OCI-M1 (cell line): ENCODE measurements around the gene ZNF132.

Source experiments
- DNase-seq: peaks from one replicate; lab custom pipeline; 2025; lab: John Stamatoyannopoulos, UW

Gene ZNF132

DNA sequence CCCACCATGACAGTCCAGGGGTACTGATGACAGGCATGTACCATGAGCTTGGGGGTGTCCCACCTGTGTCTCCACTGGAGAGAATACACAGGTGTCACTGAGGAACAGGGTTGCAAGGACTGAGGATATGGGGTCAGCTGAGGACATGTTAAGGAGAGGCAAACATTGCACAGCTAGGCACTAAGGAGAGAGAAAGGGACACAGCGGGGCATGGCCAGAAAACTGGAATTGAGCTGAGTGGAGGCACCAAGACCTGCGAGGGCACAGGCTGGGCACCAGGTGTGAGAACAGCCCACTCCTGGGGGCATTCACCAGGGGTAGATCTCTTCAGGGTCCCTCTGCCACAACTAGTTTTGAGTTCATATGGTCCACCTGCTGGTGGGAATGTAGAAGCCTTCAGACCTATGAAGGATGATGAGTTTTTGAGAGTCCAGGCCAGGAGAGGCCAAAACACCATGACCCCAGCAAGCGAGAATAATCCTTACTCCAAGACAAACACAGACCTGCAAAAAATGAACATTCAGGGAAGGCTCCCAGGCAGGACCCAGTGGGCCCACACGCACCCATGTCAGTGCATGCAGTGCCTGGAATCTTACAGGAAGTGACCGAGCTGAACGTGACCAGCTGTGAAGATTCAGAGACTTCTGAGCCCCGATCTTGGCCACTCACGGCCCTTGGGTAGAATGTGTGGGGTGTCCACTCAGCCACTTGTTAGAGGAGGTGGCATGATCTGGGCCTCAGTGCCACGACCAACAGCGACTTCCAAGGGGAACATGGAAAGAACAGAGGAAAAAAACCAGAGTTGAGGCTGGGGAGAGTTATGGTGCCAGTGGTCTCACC lies 32.9 kb downstream of the ZNF132 start:
- peak; percentile 63 for DNase-seq

DNA sequence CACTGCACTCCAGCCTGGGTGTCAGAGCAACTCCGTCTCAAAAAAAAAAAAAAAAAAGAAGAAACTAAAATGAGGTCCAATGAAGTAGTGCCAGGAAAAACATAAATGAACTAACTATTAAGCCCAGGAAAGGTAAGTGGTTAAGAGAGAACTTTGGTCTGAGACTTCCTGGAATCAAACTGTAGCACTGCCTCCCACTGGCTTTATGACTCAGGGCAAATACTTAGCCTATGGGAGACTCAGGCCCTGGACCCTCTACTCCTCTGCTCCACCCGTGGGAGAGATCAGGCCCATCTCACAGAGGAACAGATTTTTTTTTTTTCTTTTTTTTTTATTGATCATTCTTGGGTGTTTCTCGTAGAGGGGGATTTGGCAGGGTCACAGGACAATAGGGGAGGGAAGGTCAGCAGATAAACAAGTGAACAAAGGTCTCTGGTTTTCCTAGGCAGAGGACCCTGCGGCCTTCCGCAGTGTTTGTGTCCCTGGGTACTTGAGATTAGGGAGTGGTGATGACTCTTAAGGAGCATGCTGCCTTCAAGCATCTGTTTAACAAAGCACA lies 36.0 kb downstream of the ZNF132 start:
- peak; percentile 61 for DNase-seq

DNA sequence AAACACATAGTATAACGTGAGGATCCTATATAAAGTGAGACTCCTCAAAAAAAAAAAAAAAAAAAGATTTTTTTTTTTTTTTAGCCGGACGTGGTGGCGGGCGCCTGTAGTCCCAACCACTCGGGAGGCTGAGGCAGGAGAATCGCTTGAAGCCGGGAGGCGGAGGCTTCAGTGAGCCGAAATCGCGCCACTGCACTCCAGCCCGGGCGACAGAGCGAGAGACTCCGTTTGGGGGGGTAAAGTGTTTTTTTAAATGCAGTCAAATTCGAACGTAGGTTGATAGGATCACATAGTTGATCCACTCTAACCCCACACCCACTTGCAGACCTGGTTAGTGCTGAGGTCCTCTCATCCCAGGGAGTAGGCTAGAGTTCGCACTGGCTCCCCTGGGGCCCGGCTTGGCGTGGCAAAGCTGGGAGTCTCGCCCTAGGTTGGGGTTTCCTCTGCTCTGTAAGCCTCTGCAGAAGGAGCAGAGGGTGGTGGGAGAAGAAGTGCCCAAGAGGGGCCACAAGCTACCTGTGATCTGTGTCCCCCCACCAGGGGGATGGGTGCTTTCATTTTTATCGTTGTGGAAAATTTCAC lies 38.0 kb downstream of the ZNF132 start:
- no peak for DNase-seq

DNA sequence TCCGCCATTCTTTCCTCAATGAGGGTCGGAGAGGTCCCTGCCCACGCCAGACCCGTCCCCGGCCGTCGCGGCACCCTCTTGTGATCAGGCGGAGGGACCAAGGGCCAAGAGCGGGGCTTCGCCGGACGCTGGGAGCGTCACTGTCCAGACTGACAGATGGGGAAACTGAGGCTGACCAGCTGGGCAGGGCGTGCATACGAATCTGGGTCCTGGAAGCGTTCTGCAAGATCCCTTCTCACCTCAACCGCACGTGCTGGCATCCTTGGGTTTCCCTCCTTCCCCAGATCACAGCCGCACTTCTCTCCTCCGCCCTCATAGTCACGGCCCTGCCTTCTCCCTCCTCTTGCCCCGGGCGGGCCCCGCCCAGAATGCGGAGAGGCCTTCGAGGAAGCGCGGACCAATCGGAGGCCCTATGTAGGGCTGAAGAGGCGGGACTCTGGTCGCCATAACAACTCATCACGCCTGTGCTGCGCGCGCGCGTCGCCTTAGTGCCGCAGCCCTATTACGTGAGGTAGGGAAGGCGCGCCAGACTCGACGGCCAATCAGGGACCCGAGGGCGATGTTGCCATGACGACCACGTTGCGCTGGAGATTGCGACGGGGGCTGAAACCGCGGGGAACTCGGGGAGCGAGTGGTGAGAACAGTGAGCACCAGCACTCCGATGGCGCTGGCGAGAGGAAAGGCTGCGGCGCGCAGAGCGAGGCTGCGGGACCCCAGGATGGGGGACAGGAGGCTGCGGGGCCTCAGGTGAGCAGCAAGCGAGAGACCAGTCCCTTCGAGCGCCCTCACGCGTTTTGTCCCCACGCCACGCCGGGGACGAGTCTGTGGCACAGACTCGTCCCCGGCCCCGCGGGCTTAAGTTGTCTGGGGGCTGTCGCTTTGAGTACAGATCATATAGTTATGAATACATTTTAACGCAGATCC lies 38.8 kb downstream of the ZNF132 start:
- peak; percentile 100 for DNase-seq

DNA sequence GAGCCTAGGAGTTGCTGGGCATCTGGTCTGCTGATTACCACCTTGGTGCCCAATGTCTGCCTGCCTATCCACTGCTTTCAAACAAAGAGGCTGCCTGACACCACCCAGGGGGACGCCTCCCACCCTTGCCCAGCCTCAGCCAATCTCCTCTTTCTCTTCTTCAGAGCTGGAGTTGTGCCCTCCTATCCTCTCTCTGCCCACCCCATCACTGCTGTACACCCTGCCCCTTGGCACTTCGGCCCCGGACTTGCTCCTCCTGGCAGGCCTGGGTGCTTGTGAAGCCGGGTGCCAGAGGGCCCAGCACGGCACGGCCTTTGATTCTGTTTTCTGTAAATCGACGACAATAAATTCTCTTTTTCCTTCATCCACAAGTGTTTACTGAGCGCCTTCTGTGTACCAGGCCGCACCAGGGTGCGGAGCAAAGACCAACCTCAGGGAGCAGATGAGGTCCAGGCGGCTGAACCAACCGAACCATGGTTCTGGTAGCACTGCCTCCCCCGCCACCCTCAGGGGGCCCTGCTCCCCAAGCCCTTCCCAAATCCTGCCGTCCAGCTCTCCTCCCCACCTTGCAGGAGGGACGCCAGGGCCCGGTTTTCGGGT lies 39.5 kb downstream of the ZNF132 start:
- no peak for DNase-seq

DNA sequence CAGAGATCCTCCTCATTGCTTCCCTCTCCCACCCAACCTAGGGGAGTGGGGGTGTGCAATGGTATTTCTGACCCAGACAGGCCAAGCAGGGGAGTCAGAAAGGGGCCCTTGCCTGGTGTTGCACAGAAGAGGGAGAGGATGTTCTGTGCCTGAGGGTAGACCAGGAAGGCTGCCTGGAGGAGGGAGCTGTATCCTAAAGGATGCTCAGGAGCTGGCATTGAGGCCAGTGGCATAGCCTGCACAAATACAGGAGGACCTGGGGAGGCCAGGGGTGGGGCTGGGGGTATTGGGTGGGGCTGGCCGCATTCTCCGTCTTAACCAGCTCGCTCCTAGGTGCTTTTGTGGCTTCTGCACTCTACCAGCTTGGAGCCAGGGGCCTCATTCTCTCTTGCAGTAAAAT lies 40.0 kb downstream of the ZNF132 start:
- no peak for DNase-seq

DNA sequence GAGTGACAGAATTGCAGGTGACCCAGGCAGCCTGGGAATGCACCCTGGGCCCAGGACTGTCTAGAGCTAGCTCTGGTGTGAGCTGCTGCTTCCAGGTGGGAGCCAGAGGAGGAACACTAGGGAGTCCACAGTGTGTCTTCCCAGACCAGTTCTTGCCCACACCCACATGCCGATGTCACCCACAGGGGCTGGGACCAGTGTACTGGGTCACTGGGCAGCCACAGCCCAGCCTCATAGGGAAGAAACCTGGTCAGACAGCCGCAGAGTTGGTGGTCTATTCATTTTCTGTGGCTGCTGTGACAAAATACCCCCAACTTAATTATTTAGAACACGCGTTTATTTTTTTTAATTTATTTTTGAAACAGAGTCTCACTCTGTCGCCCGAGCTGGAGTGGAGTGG lies 41.4 kb downstream of the ZNF132 start:
- DNase-seq = no peak

DNA sequence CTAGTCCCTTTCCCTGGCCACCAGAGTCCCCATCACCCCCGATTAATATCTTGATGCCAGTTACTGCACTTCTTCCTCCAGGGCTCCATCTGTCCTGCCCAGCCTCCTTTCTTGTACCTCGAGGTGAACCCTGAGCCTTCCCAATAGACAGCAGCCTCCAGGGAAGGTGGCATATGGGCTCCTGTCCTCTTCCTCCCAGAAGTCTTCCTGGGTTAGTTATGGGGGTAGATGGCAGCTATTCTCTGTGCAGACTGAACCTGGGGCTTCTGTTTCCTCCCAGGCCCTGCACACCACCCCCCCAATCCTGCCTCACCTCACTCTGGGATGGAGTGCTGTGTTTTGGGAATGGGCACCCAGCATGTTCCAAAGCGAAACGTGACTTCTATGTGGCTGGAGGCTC lies 41.9 kb downstream of the ZNF132 start:
- no peak for DNase-seq

DNA sequence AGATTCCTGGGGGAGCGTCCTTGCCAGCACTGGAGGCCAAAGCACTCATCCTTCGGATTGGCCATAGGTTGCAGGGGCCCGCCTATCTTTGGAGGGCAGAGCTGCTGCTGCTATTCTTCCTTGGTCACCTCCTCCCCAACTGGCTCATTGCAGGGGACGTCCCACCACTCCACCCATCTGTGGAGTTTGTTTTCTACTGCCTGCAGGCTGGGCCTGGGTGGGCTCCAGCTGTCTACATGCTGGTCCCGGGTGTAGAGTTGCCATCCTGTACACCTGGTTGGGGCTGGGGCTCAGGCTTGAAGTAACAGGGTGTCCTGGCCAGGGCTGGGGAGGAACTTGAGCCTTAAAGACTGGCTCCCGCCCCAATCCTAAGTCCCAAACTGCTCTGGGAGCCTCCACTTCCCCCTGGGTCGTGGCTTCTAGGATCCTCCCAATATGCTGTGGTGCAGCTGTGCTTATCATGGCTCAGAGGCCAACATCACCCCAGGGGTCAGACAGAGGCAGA lies 42.4 kb downstream of the ZNF132 start:
- no peak for DNase-seq

DNA sequence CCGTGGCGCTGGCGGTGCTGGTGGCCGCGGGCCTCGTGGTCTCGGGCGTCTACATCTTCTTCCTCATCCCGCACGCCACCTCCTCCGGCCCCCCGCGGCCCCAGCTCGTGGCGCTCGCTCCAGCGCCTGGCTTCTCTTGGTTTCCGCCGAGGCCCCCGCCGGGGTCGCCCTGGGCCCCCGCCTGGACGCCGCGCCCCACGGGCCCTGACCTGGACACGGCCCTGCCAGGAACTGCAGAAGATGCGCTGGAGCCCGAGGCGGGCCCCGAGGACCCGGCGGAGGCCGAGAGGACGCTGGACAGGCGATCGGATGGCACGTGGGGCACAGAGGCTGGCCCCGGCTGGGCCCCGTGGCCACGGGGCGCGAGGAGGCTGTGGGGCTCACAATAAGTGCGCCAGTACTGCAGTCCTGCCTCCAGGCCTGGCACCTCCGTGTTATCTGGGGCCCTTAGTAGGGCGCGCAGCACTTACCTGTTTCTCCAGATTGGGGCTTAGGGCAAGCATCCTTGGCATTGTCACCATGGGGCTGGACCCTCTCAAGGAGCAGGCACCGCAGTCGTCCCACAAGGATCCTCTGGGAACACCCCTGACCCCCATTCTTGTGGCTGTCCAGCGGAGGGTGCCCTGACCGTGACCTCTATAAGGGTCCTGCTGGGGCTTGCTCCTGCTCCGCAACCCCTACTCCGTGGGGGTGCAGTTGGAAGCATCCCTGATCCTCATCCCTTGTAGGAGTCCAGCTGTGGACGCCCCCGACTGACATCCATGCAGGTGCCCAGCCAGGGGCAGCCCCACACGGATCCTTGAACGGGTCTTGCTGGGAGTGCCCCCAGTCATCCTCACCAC lies 43.0 kb downstream of the ZNF132 start:
- no peak for DNase-seq

DNA sequence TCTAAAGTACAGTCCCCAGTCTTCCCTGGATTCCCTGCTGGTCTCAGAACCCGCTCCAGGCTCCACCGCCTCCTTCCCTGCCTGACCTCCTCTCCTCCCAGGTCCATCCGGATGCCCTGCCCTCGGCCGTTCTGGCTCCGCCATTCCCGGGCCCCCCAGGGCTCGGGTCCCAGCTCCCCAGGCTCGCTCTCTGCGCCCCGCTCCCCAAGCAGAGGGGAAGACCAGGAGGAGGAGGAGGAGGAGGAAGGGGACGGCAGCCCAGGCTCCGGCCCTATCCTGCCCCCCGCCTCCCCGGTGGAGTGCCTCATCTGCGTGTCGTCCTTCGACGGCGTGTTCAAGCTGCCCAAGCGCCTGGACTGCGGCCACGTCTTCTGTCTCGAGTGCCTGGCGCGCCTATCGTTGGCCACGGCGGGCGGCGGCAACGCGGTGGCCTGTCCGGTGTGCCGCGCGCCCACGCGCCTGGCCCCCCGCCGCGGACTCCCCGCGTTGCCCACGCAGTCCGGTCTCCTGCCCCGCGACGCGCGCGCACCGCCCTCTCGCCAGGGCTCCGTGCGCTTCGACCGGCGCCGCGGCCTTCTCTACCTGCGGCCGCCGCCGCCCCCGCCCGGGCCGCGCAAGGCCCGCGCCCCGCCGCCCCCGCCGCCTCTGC lies 43.9 kb downstream of the ZNF132 start:
- DNase-seq = no peak

DNA sequence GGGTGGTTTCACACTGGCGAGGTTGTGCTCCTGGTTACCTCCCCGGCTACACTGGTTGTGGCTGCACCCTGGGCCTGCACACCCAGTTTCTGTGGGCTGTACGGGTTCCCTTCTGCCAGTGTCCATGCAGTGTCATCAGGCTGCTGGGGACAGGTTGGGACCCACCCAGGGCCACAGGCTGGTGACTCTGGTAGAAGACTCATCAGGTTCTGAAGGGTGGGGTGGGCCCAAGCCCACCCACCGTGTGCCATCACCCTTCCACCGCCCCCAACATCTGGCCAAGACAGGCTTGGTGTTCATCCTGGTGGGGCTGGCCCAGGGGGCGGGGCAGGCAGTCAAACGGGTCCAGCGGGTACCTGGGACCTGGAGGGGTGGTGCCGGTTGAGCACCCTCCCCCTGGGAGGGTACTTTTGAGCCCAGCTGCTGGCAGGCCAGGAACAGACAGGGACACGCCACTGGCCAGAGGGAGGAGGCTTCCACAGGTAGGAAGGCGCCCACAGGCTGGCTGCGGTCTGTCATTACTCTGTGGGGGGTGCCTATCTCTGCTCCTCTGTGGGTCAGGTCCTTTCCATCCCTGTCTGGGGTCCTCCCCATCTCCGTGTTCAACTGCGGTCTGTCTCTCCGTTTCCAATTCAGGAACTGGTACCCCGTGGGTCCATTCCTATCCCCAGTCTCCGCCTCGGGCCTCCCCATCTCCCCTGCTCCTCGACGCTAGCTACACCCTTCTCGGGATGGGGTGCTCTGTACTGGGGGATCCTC lies 44.6 kb downstream of the ZNF132 start, which contains the start of gene RNF225:
Gene RNF225 (plus strand): TSS at position 437 of the 759 bp plus-strand sequence. CDS start 434 bp downstream, outside the sequence.
- no peak for DNase-seq

DNA sequence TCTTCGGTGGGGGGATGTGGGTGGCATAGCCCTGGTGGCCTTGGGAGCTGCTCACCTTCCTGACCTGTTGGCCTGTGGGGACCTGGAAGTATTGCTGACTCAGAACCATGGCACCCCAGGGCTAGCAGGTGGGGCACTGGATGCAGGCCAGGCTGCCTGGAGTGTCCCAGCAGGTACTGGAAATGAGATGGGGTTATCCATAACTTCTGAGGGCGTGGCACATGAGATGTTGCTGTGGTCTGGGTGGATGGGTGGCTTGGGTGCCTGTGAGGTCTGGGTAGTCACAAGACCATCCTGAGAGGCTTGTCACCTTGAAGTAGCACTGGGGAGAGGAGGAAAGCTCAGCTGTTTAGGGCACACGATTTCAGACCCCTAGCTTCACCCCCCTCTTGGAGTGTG lies 45.1 kb downstream of the ZNF132 start:
- DNase-seq = no peak

DNA sequence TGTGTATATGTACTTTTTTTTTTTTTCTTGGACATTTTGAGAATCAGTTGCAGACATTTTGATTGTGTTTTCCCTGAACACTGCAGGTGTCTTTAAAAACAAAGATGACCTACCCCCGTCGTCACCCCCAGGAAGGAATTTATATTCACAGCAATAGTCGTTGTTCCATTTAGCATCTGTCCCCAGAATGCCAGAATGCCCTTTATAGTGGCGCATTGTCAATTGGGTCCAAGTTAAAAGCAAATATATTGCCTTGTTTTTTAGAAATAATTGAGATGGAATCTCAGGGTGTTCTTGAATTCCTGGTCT lies 46.3 kb downstream of the ZNF132 start:
- DNase-seq = no peak

DNA sequence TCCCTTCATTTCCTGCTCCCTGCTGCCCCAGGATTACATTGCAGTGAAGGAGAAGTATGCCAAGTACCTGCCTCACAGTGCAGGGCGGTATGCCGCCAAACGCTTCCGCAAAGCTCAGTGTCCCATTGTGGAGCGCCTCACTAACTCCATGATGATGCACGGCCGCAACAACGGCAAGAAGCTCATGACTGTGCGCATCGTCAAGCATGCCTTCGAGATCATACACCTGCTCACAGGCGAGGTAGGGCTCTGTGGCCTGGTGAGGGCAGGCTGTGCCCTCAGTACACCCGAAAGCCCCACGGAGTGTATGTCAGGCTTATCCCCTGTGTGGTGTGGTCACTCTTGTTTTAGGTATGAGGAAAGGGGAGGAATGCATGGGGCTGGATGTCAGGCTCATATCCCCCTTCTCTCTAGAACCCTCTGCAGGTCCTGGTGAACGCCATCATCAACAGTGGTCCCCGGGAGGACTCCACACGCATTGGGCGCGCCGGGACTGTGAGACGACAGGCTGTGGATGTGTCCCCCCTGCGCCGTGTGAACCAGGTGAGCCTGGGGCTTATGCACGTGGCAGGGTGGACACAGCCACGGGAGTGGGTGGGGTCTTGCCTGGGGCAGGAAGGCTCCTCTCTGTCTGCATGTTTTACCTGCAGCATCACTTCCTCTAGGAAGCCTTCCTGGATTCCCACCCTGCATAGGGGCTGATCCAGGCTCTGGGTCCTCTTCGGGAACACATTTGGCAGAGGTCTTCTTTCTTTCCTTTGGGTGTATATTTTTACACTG lies 46.8 kb downstream of the ZNF132 start:
- no peak for DNase-seq

DNA sequence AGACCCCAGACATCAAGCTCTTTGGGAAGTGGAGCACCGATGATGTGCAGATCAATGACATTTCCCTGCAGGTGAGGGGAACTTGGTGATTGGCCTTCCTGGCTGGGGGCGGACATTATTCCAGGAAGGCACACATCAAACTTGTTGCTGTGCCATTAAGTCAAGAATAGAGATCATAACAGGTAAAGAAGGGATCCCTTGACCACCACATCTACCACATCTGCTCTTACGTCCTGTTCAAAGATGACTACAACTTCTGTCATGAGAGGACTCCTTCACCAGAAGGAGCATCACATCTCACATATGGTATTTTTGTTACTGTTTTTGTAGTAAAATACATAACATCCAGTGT lies 51.8 kb downstream of the ZNF132 start:
- no peak for DNase-seq

DNA sequence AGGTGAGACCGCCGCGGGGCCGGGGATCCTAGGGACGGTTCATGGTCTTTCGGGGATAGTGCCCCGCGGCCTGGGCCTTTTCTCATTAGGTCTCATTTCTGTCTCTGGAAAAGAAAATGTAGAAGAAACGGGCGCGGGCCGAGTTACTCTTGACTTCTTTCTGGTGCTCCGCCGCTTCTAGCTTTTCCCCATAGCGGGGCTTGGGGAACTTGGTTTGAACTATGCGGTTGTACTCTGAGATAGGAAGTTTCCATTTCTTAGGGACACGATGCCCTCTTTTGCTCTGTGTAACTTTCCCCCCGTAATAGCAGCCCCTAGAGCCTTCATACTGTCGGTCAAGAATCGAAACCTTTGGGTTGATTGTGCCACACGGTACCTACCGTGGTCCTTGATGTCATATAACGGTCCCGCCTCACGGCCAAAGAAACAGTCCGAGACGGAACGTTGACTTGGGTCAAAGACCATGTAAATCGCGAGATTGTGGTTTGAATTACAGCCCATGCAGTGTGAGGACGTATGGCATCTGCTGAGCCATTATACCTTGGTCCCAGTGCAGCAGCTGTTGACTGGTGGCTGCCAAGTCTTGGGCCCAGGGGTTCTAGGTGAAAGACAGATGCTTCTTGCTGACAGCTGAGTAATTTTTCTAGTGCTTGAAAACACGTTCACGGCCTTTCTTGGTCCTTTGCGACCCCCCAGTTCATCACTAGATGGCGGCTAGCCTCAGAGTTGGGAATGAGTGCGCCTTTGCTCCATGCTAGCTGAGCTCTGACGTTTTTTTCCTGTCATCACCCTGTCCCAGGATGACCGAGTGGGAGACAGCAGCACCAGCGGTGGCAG lies 52.4 kb downstream of the ZNF132 start:
- DNase-seq = peak; percentile 54
